Erythroblast (primary cell): ENCODE measurements around the gene NFATC1.

Source experiments
- DNase-seq, 2 experiments: peaks; one replicate each; lab custom pipeline; 2025; lab: John Stamatoyannopoulos, UW
- GATA1 ChIP-seq: IDR thresholded peaks from 2 replicates; pipeline ENCODE4 v1.6.1; 2011; ENCODE audit warnings: low read depth, mild to moderate bottlenecking, control low read depth, low read length, moderate library complexity
- POLR2A ChIP-seq: IDR thresholded peaks from 2 replicates; pipeline ENCODE4 v1.6.1; 2011; ENCODE audit warnings: mild to moderate bottlenecking, low read length

The NFATC1 gene

GRCh38 chr18:79395761-79396404 lies at the start of gene NFATC1:
Gene NFATC1 (plus strand): TSS chr18:79395930. CDS start chr18:79396225, 295 bp downstream.
- TF ChIP-seq POLR2A (peak; percentile 73), GATA1 (no peak)
- peak; percentile 75 for DNase-seq

- no peak for TF ChIP-seq POLR2A
- no peak for TF ChIP-seq GATA1
- no peak for DNase-seq
Observed at GRCh38 chr18:79345981-79346380, 49.7 kb upstream of the NFATC1 start.

- TF ChIP-seq POLR2A (no peak), GATA1 (no peak)
- no peak for DNase-seq
Observed at GRCh38 chr18:79348066-79348465, 47.7 kb upstream of the NFATC1 start.

- TF ChIP-seq POLR2A (no peak), GATA1 (no peak)
- DNase-seq, result no peak
Observed at GRCh38 chr18:79352432-79352831, 43.3 kb upstream of the NFATC1 start.

- TF ChIP-seq POLR2A, result no peak
- no peak for TF ChIP-seq GATA1
- DNase-seq, result peak in 1 of 2 experiments; percentile 21
Observed at GRCh38 chr18:79353267-79353666, 42.5 kb upstream of the NFATC1 start.

- TF ChIP-seq POLR2A (no peak), GATA1 (no peak)
- no peak for DNase-seq
Observed at GRCh38 chr18:79354350-79354749, 41.4 kb upstream of the NFATC1 start.

GRCh38 chr18:79355433-79356335 lies 40.0 kb upstream of the NFATC1 start:
- no peak for TF ChIP-seq POLR2A
- no peak for TF ChIP-seq GATA1
- DNase-seq, result no peak

- no peak for TF ChIP-seq POLR2A
- TF ChIP-seq GATA1, result no peak
- DNase-seq, result no peak
Observed at GRCh38 chr18:79356435-79356834, 39.3 kb upstream of the NFATC1 start.

GRCh38 chr18:79360933-79361332 lies 34.8 kb upstream of the NFATC1 start:
- TF ChIP-seq POLR2A (no peak), GATA1 (no peak)
- DNase-seq, result no peak

- TF ChIP-seq GATA1 (no peak), POLR2A (no peak)
- no peak for DNase-seq
Observed at GRCh38 chr18:79361766-79362522, 33.8 kb upstream of the NFATC1 start.

GRCh38 chr18:79365701-79366100 lies 30.0 kb upstream of the NFATC1 start:
- no peak for DNase-seq
- no peak for TF ChIP-seq GATA1
- TF ChIP-seq POLR2A, result no peak

- TF ChIP-seq POLR2A (no peak), GATA1 (no peak)
- no peak for DNase-seq
Observed at GRCh38 chr18:79366177-79367094, 29.3 kb upstream of the NFATC1 start.
